H9 (cell line): ENCODE results near the gene TCF25. TPM values are rescaled to one million over a fixed set of nuclear protein-coding genes. Genes with fewer than 3 reads are reported as not detected.
"Not testable (repeated sequence)": the region's sequence is repeated elsewhere in the genome, so short reads cannot be mapped to it uniquely, and the experiment has no call there.

Experiments
- DNase-seq: peaks from one replicate; pipeline ENCODE4 v3.0.0-alpha.2; 2017
- H2AFZ ChIP-seq: one replicate; pipeline ENCODE4 v1.6.1; 2013; ENCODE audit warnings: mild to moderate bottlenecking, low read length, control low read depth, moderate library complexity
- H2AK5ac ChIP-seq: 2 replicates; pipeline ENCODE4 v1.6.1; 2013; ENCODE audit warnings: low read length, control low read depth, mixed read lengths; ENCODE audit not compliant: insufficient read length
- H2BK120ac ChIP-seq: one replicate; pipeline ENCODE4 v1.6.1; 2013; ENCODE audit warnings: low read depth, mild to moderate bottlenecking, low read length, control low read depth, inconsistent platforms; ENCODE audit not compliant: poor library complexity, severe bottlenecking
- H2BK12ac ChIP-seq: 2 replicates; pipeline ENCODE4 v1.6.1; 2013; ENCODE audit warnings: low read length, control low read depth, mixed read lengths, low read depth; ENCODE audit not compliant: insufficient read length
- H2BK15ac ChIP-seq: 2 replicates; pipeline ENCODE4 v1.6.1; 2013; ENCODE audit warnings: low read depth, low read length, control low read depth
- H2BK20ac ChIP-seq: one replicate; pipeline ENCODE4 v1.6.1; 2013; ENCODE audit warnings: low read depth, mild to moderate bottlenecking, low read length, control low read depth, inconsistent platforms; ENCODE audit not compliant: poor library complexity, severe bottlenecking
- H2BK5ac ChIP-seq: 2 replicates; pipeline ENCODE4 v1.6.1; 2013; ENCODE audit warnings: low read length, control low read depth, mixed read lengths; ENCODE audit not compliant: insufficient read length
- H3K14ac ChIP-seq: 2 replicates; pipeline ENCODE4 v1.6.1; 2013; ENCODE audit warnings: low read length, control low read depth; ENCODE audit not compliant: insufficient read depth
- H3K18ac ChIP-seq: 2 replicates; pipeline ENCODE4 v1.6.1; 2013; ENCODE audit warnings: low read depth, mild to moderate bottlenecking, mixed read lengths, low read length, control low read depth; ENCODE audit not compliant: insufficient read length
- H3K23ac ChIP-seq: 2 replicates; pipeline ENCODE4 v1.6.1; 2013; ENCODE audit warnings: low read length, control low read depth, mixed read lengths, low read depth; ENCODE audit not compliant: insufficient read length
- H3K23me2 ChIP-seq: 2 replicates; pipeline ENCODE4 v1.6.1; 2013; ENCODE audit warnings: low read depth, mild to moderate bottlenecking, mixed read lengths, low read length, control low read depth; ENCODE audit not compliant: insufficient read length, poor library complexity, severe bottlenecking
- H3K27ac ChIP-seq: 2 replicates; pipeline ENCODE4 v1.5.1; 2013; ENCODE audit warnings: low read length, control low read depth, mixed read lengths, low read depth; ENCODE audit not compliant: insufficient read length
- H3K27me3 ChIP-seq: 2 replicates; pipeline ENCODE4 v1.6.1; 2013; ENCODE audit warnings: low read length, control low read depth, inconsistent platforms; ENCODE audit not compliant: insufficient read depth
- H3K4ac ChIP-seq: 2 replicates; pipeline ENCODE4 v1.6.1; 2013; ENCODE audit warnings: low read depth, mild to moderate bottlenecking, control low read depth, inconsistent platforms, low read length, moderate library complexity
- H3K4me1 ChIP-seq: 2 replicates; pipeline ENCODE4 v1.6.1; 2013; ENCODE audit warnings: low read length, control low read depth, inconsistent platforms; ENCODE audit not compliant: insufficient read depth
- H3K4me2 ChIP-seq: 2 replicates; pipeline ENCODE4 v1.6.1; 2013; ENCODE audit warnings: low read length, control low read depth, mixed read lengths; ENCODE audit not compliant: insufficient read length, insufficient read depth
- H3K56ac ChIP-seq: 2 replicates; pipeline ENCODE4 v1.6.1; 2013; ENCODE audit warnings: low read depth, mild to moderate bottlenecking, mixed read lengths, low read length, control low read depth; ENCODE audit not compliant: insufficient read length
- H3K79me1 ChIP-seq: 2 replicates; pipeline ENCODE4 v1.6.1; 2013; ENCODE audit warnings: low read depth, mild to moderate bottlenecking, moderate library complexity, low read length, control low read depth, inconsistent platforms; ENCODE audit not compliant: insufficient read depth, poor library complexity, severe bottlenecking
- H3K79me2 ChIP-seq: 2 replicates; pipeline ENCODE4 v1.6.1; 2013; ENCODE audit warnings: low read length, control low read depth, inconsistent platforms; ENCODE audit not compliant: insufficient read depth
- H3K9ac ChIP-seq: 2 replicates; pipeline ENCODE4 v1.6.1; 2013; ENCODE audit warnings: low read length, control low read depth, mixed read lengths; ENCODE audit not compliant: insufficient read length; ENCODE audit errors: extremely low read depth
- H3K9me3 ChIP-seq: one replicate; pipeline ENCODE4 v1.6.1; 2013; ENCODE audit warnings: low read depth, low read length, inconsistent platforms; ENCODE audit not compliant: control insufficient read depth
- H3T11ph ChIP-seq: one replicate; pipeline ENCODE4 v1.6.1; 2013; ENCODE audit warnings: mild to moderate bottlenecking, low read length, control low read depth, inconsistent platforms
- H4K20me1 ChIP-seq: one replicate; pipeline ENCODE4 v1.6.1; 2013; ENCODE audit not compliant: control insufficient read depth, insufficient read length, insufficient read depth
- H4K5ac ChIP-seq: 2 replicates; pipeline ENCODE4 v1.6.1; 2013; ENCODE audit warnings: low read depth, mild to moderate bottlenecking, mixed read lengths, low read length, control low read depth; ENCODE audit not compliant: insufficient read length
- H4K8ac ChIP-seq: replicated peaks from 2 replicates; pipeline ENCODE4 v1.6.1; 2013; ENCODE audit warnings: low read length, control low read depth, mixed read lengths, low read depth; ENCODE audit not compliant: insufficient read length
- H4K91ac ChIP-seq: 2 replicates; pipeline ENCODE4 v1.6.1; 2013; ENCODE audit warnings: low read depth, mild to moderate bottlenecking, moderate library complexity, mixed read lengths, low read length, control low read depth; ENCODE audit not compliant: insufficient read length
- H3K27ac Mint-ChIP-seq, 3 experiments: 2 replicates in 2 of 3; 3 replicates in 1 of 3; pipeline ENCODE4 v1.8.0; 2020 to 2021; ENCODE audit warnings: mixed read lengths in 3 of 3, mild to moderate bottlenecking in 1 of 3, moderate library complexity in 1 of 3
- H3K27me3 Mint-ChIP-seq: 2 replicates; pipeline ENCODE4 v1.8.0; 2021; ENCODE audit warnings: low read depth, mild to moderate bottlenecking, moderate library complexity, mixed read lengths
- H3K36me3 Mint-ChIP-seq, 3 experiments: 2 replicates in 2 of 3; 3 replicates in 1 of 3; pipeline ENCODE4 v1.8.0; 2020 to 2021; ENCODE audit warnings: low read depth in 3 of 3, mixed read lengths in 3 of 3; ENCODE audit not compliant: insufficient read depth in 1 of 3
- H3K4me1 Mint-ChIP-seq, 2 experiments: 2 replicates each; pipeline ENCODE4 v1.8.0; 2020; ENCODE audit warnings: mixed read lengths in 2 of 2
- H3K4me3 Mint-ChIP-seq, 2 experiments: 2 replicates in 1 of 2; 3 replicates in 1 of 2; pipeline ENCODE4 v1.8.0; 2020 to 2021; ENCODE audit warnings: mild to moderate bottlenecking in 2 of 2, mixed read lengths in 2 of 2, moderate library complexity in 1 of 2
- H3K9me3 Mint-ChIP-seq, 2 experiments: 2 replicates in 1 of 2; 3 replicates in 1 of 2; pipeline ENCODE4 v1.8.0; 2020; ENCODE audit warnings: mild to moderate bottlenecking in 2 of 2, mixed read lengths in 2 of 2, moderate library complexity in 1 of 2
- WGBS: extraction: QIAGEN DNeasy Blood & Tissue Kit; methylation state at CpG from one replicate; pipeline ENCODE4 v1.1.7; 2013; ENCODE audit warnings: missing lambda C conversion rate, low lambda C conversion rate, mixed read lengths; ENCODE audit not compliant: insufficient read length; ENCODE audit errors: extremely low coverage; 5-methylcytosine and 5-hydroxymethylcytosine counted together
- total RNA-seq: library from RNA; stranded (reverse); gene quantifications from 2 replicates; pipeline ENCODE4 v1.2.1, GENCODE V29; 2021

Gene TCF25
- total RNA-seq, 1 experiment from 2014 or later = 109 TPM

DNA sequence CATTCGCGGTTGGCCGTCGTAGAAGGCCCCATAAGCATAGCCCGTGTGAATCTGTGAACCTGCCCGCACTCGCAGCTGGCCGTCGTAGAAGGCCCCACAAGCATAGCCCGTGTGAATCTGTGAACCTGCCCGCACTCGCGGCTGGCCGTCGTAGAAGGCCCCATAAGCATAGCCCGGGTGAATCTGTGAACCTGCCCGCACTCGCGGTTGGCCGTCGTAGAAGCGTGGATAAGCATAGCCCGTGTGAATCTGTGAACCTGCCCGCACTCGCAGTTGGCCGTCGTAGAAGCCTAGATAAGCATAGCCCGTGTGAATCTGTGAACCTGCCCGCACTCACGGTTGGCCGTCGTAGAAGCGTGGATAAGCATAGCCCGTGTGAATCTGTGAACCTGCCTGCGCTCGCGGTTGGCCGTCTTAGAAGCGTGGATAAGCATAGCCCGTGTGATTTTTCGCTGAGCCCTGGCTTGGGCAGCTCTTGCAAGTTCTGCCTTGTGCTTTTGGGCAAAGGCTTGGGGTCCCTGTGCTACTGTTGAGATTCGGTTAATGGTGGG lies 38.5 kb upstream of the TCF25 start:
- H3K18ac ChIP-seq, H3K4me3 Mint-ChIP-seq, H3K9ac ChIP-seq, H3K27ac ChIP-seq, H2BK120ac ChIP-seq, H2AK5ac ChIP-seq, H4K5ac ChIP-seq, H4K8ac ChIP-seq, H3K23me2 ChIP-seq, H2BK12ac ChIP-seq, H3K4me1 ChIP-seq, H3K9me3 Mint-ChIP-seq, DNase-seq, H3K4me2 ChIP-seq, H3K27me3 Mint-ChIP-seq, H3K56ac ChIP-seq, H3K9me3 ChIP-seq, H3K79me2 ChIP-seq, H3K79me1 ChIP-seq, H3K27me3 ChIP-seq, H2AFZ ChIP-seq, H3K23ac ChIP-seq, H2BK15ac ChIP-seq, H2BK20ac ChIP-seq, H3T11ph ChIP-seq, H3K4ac ChIP-seq, H4K20me1 ChIP-seq, H3K14ac ChIP-seq, H4K91ac ChIP-seq, H2BK5ac ChIP-seq: not testable (repeated sequence)
- Mint-ChIP-seq H3K27ac (0 out of 7 replicates have a peak overlapping the region, but pooled peaks of 1 of the 3 experiments have one; percentile 15), H3K36me3 (peaks cover 9 to 19% (median 17%) of the 10 kb centered on the region in 3 experiments), H3K4me1 (peaks cover 8 to 12% of the 10 kb centered on the region in 2 experiments)
- WGBS = no CpG with 5 or more reads among the region's 42 CpGs

DNA sequence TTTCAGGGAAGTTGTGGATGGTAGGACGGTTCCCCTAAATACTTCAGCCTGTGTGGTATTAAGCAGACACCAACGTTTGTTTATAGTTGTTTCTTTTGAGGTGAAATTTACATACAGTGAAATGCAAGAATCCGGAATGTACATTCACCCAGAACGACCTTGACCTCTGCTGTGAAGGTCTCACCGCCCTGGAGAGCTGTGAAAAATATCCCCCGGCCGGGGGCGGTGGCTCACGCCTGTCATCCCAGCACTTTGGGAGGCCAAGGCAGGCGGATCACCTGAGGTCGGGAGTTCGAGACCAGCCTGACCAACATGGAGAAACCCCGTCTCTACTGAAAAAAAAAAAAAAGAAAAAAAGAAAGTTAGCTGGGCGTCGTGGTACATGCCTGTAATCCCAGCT lies 36.9 kb upstream of the TCF25 start:
- H2AK5ac ChIP-seq, H2BK5ac ChIP-seq, H3K23me2 ChIP-seq, H2BK15ac ChIP-seq, H4K91ac ChIP-seq, H3K79me2 ChIP-seq, H3K9ac ChIP-seq, H3K4me2 ChIP-seq, H2BK120ac ChIP-seq, H3K27ac ChIP-seq, H2BK12ac ChIP-seq, H3K79me1 ChIP-seq, H3K4ac ChIP-seq, H3K9me3 Mint-ChIP-seq, H3K4me3 Mint-ChIP-seq, H3K23ac ChIP-seq, H3K27me3 Mint-ChIP-seq, H3K18ac ChIP-seq, H3K4me1 ChIP-seq, H3K27me3 ChIP-seq, H2BK20ac ChIP-seq, H4K20me1 ChIP-seq, H4K8ac ChIP-seq, H4K5ac ChIP-seq, H2AFZ ChIP-seq, H3K14ac ChIP-seq, H3K27ac Mint-ChIP-seq, H3K9me3 ChIP-seq, H3K56ac ChIP-seq, H3T11ph ChIP-seq, DNase-seq: not testable (repeated sequence)
- no CpG with 5 or more reads among the region's 15 CpGs for WGBS
- peaks cover 9 to 19% (median 14%) of the 10 kb centered on the region in 3 experiments for H3K36me3 Mint-ChIP-seq
- H3K4me1 Mint-ChIP-seq = peaks cover 9 to 12% of the 10 kb centered on the region in 2 experiments
